ENCODE results near the gene TBX1. TPM values are rescaled to one million over a fixed set of nuclear protein-coding genes. Genes with fewer than 3 reads are reported as not detected.

Gene TBX1
- total RNA-seq, 4 donors from 2014 or later: 0.18 to 4.4 (median 0.26) TPM

- peak overlapping the region in 3 of 4 donors; percentile 40 to 65 (median 42) for H3K4me3 ChIP-seq
- intact Hi-C loops (cut with DNase I): loop anchor here (2.0 kb wide), 1 partner anchor 180 kb away; no protein-coding TSS in a partner anchor
Measured at GRCh38 chr22:19730655-19731360, 29.8 kb upstream of the TBX1 start.

GRCh38 chr22:19731361-19732135, 29.0 kb upstream of the TBX1 start:
- TF ChIP-seq POLR2A (IDR thresholded peaks at IDR 0.05) (no peak), CTCF (IDR thresholded peaks at IDR 0.05) (no peak)
- H3K4me3 ChIP-seq: no peak overlapping the region
- peaks cover 6 to 12% (median 11%) of the 10 kb centered on the region in 3 donors for H3K4me1 ChIP-seq
- no peak for DNase-seq
- H3K9me3 ChIP-seq: no peaks in the 10 kb centered on the region
- no peaks in the 10 kb centered on the region for H3K36me3 ChIP-seq
- no CpG with 5 or more reads among the region's 21 CpGs for WGBS, 2 donors
- no peak overlapping the region for H3K27ac ChIP-seq
- peaks cover 0 to 46% (median 0%) of the 10 kb centered on the region in 4 donors for H3K27me3 ChIP-seq
- intact Hi-C loops (cut with DNase I): loop anchor here (2.0 kb wide), 1 partner anchor 179 kb away; no protein-coding TSS in a partner anchor

More at GRCh38 chr22:19730655-19731360, 29.8 kb upstream of the TBX1 start:
- Histone ChIP-seq H3K9me3 (no peaks in the 10 kb centered on the region), H3K4me1 (peaks cover 6 to 12% (median 11%) of the 10 kb centered on the region in 3 donors), H3K36me3 (no peaks in the 10 kb centered on the region), H3K27me3 (peaks cover 0 to 45% (median 0%) of the 10 kb centered on the region in 4 donors), H3K27ac (no peak overlapping the region)
- 0 to 2% methylated on average over 10 to 22 of the region's 48 CpGs for WGBS, 2 donors
- no peak for DNase-seq
- no peak for TF ChIP-seq POLR2A (IDR thresholded peaks at IDR 0.05)
- peak; percentile 71 to 97 (median 95) for TF ChIP-seq CTCF (IDR thresholded peaks at IDR 0.05)

- 69 to 86% methylated on average over 3 to 6 of the region's 10 CpGs for WGBS, 2 donors
- H3K27me3 ChIP-seq: peaks cover 0 to 49% (median 0%) of the 10 kb centered on the region in 4 donors
- H3K4me3 ChIP-seq: no peak overlapping the region
- no peaks in the 10 kb centered on the region for H3K36me3 ChIP-seq
- intact Hi-C loops (cut with DNase I): no loop called here
- peaks cover 6 to 12% (median 11%) of the 10 kb centered on the region in 3 donors for H3K4me1 ChIP-seq
- H3K27ac ChIP-seq: no peak overlapping the region
- DNase-seq: no peak
- H3K9me3 ChIP-seq: no peaks in the 10 kb centered on the region
- TF ChIP-seq POLR2A (IDR thresholded peaks at IDR 0.05): no peak
- TF ChIP-seq CTCF (IDR thresholded peaks at IDR 0.05): no peak
Measured at GRCh38 chr22:19732403-19733113, 28.0 kb upstream of the TBX1 start.

GRCh38 chr22:19733755-19734154, 26.8 kb upstream of the TBX1 start:
- Histone ChIP-seq H3K4me3 (no peak overlapping the region), H3K36me3 (no peaks in the 10 kb centered on the region), H3K27me3 (peaks cover 0 to 45% (median 0%) of the 10 kb centered on the region in 4 donors), H3K9me3 (no peaks in the 10 kb centered on the region), H3K27ac (no peak overlapping the region), H3K4me1 (peaks cover 6 to 12% (median 11%) of the 10 kb centered on the region in 3 donors)
- TF ChIP-seq POLR2A (IDR thresholded peaks at IDR 0.05) (no peak), CTCF (IDR thresholded peaks at IDR 0.05) (no peak)
- intact Hi-C loops (cut with DNase I): no loop called here
- DNase-seq: no peak
- WGBS, 2 donors: 18 to 35% methylated on average over 2 to 3 of the region's 5 CpGs
